GM19025 (cell line): ENCODE results near the gene HS6ST1.
"Not testable (repeated sequence)": the region's sequence is repeated elsewhere in the genome, so short reads cannot be mapped to it uniquely, and the experiment has no call there.

Experiments used
- ATAC-seq: cut with Tn5 transposase; IDR thresholded peaks from one replicate; pipeline ENCODE4 v1.9.1; 2021; ENCODE audit warnings: mild to moderate bottlenecking, low read depth, moderate library complexity; ENCODE audit not compliant: unreplicated experiment

HS6ST1 gene

DNA sequence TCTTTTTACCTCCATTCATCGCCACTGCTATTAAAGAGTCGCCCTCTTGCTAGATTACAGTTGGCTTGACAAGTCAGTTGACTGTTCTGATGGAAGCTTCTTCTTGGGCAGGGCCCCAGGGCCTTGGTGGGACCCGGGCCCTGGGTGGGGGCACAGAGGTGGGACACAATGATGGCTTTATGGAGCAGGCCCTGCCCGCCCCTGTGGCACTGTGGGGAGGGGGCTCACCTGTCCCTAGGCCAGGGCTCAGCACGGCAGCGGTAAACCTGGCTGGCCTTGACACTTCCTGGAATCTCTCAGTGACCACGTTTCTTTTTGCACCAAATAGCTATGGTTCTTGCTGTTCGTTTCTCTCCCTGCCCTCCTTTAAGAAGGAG lies 4.9 kb upstream of the HS6ST1 start:
- ATAC-seq = no peak

DNA sequence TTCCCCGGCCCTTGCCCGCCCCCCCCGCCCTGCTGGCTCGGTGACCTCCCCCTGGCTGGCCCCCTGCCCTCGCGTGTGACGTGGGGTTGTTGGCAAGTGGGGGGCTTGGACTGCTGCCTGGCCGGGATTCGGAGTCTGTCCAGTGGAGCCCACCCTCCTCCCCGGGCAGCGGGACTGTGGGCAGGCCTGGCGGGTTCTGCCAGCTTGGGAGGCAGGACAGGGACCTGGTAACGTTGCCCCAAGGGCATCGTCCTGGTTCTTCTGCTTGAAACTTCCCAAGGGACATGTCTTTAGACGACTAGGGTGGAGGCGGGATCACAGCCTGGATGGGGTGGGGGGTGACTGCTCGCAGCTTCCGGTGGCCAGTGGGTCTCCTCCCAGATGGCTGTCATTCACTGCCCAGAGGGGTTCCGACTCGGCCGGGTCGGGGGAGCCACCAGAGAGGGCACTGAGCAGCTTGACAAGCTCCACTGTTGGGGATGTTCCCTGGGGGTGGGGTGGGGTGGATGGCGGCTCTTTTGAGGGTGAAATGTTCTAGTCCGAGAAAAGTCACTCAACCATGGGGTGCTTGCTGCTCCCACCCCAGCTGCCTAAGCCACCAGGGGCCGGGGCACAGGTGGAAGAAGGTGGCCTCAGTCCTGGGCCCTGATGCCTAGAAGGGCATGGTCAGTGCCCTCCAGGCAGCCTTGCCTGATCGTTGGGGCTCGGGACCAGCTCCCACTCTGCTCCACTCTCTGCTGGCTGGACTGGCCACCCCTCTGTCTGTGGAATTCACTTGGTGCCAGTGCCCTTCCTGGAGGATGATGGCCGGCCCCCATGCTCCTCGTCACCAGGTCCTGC lies 4.3 kb upstream of the HS6ST1 start:
- ATAC-seq = no peak

DNA sequence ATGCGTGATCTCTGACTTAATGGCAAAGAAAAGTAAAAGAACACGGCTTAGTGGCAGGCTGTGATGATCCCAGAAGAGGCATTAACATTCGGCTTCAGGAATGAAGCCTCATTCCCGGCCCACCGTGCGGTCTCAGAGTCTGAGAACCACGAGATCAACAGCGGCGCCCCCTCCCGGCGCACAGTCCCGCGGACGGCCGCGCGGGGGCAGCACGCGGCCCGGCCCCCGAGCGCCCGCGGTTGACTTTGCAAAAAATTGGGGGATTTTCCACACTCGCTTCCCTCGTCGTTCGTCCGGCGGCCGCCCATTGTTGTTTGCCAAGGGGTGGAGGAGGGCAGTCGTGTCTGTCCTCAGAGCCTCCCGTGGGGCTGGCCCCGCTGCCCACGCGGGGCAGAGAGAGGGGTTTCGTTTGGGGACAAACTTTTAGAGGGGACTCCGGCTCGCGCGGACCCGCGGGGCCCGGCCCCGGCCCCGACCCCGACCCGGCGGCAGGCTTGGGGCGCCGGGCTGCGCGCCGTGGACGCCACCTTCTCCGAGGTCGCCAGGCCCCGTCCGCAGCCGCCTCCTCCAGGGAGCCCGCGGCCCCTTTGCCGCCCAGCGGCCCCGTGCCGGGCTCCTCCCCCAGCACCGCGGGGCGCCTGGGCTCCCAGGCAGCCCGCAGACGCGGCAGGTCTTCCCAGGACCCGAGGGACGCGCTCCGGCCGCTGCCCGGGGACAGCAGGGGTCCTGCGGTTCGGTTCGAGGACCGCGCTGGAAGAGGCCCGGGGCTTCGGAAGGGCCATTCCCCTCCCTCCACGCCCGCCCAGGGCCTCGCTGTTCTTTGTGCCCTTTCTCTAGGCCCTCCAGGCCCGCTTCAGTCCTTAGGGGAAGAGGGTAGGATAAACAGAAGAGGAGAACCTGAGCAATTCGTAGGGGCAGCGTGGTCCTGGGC lies 3.4 kb upstream of the HS6ST1 start:
- peak; percentile 45 for ATAC-seq

DNA sequence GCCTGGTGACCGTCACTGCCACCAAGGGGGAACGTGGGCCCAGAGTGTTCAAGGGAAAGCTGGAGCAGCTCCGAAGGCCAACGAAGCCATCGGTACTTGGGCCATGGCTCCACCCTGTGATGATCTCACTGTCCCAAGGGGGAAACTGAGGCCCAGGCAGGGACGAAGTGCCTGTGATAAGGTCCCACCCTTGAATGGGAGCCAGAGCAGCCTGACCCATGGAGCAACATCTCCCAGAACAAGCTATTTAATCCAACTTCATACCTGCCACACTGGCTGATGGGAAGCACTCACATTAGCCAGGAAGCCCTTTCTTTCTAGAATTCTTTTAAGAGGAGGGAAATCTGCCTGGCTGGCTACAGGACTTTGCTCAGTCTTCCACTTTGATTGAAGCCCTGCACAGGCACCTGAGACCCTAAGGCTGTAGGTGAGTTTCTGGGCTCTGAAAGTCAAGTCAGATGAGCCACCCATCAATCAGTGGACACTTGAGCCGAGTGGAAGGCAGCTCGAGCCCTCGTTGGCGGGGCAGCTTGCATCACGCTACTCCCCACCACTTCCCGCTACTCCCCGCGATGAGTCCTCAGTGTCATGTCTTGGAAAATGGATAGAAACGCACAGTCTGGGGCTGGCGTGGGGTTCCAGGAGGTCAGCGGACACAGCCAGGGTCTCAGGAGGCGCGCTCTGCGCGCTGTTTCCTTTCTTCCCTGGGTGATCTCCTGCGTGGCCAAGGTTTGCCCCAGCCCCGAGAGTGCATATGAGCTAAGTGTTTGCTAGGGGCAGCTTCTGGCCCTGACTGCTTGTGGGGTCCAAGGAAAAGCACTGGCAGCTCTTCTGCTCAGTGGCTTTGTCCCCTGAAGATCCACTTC lies 2.5 kb upstream of the HS6ST1 start:
- ATAC-seq = no peak

DNA sequence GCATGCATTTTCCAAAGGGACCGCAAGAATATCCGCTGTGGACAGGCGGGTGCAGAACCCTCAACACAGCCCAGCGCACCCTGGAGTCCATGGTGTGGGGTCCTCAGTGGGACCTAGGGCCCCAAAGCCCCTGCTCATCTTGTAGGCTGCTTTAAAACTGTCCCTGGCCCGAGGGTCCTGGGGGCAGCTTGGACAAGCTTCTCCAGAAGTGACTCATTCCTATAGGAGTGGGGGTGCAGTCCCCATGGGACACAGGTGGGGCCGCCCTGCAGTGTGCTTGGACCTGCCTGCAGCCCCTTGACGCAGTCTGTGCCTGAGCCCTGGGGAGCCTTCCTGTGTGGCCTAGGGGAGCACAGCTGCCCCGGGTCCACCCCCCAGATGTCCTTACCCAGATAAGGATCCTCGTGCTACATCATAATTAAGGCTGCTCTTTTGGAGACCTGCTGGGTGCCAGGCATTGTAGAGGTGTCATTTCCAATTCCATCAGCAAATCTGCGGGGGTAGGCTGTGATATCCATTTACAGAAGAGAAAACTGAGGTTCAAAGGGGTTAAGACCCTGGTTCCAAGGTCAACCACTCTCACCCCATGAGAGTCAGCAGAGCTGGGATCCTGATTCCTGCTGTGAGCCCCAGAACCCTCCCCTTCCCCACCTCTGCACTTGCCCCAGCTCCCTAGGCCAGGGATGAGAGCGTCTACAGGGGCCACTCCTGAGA lies 1.7 kb upstream of the HS6ST1 start:
- no peak for ATAC-seq

DNA sequence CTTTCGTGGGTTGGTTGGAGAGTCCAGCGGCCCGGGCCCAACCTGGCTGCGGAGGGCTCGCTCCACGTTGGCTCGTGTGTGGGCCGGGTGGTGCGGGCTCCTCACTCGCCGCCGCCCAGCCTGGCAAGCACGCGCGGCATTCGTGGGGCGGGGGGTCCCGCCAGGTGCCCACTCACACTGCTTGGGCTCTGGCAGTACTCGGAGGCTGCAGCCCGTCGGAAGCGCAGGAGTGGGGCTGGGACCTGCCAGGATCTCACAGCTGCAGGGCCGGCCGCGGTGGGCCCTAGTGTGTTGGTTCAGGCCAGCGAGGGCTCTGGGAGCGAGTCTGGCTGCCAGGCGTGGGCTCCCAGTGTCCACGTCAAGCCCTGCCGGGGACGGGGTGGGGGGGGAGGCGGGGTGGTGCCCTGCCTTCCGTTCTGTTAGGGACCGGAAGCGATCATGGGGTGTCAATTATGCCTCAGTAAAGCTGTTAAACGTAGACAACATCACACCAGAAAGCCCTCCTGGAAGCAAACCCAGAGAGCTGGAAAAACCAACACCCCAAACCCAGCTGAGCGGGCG lies 1.0 kb upstream of the HS6ST1 start:
- no peak for ATAC-seq

DNA sequence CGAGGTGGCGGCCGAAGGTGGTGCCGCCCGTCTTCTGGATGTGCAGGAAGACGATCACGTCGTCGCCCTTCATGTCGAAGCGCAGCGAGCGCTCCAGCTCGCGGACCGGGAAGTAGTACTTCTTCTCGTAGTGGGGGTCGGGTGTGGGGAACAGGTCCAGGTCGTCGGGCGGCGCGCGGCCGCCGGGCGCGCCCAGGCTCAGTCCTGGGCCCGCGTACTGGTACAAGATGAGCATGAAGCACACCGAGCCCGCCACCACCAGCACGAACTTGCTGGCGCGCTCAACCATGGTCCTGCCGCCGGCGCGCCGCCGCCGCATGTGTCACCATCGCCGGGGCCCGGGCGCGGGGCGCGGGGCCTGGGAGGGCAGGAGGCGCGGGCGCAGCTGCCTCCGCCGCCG lies 423 bp downstream of the HS6ST1 start:
- peak; percentile 7 for ATAC-seq

DNA sequence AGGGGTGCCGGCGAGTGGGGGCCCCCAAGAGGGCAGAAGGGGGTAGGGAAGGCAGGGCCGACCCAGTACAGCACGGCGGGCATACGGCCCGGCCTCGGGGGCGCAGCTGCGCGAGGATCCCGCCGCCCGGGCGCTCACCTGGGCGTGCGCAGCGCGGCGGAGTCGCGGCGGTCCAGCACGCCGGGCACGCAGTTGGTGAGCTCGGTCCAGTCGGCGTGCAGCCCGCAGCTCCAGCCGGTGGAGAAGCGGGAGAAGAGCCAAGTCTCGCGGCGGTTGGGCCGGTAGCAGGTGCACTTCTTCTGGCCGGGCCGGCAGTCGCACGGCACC lies 806 bp downstream of the HS6ST1 start:
- ATAC-seq = not testable (repeated sequence)

DNA sequence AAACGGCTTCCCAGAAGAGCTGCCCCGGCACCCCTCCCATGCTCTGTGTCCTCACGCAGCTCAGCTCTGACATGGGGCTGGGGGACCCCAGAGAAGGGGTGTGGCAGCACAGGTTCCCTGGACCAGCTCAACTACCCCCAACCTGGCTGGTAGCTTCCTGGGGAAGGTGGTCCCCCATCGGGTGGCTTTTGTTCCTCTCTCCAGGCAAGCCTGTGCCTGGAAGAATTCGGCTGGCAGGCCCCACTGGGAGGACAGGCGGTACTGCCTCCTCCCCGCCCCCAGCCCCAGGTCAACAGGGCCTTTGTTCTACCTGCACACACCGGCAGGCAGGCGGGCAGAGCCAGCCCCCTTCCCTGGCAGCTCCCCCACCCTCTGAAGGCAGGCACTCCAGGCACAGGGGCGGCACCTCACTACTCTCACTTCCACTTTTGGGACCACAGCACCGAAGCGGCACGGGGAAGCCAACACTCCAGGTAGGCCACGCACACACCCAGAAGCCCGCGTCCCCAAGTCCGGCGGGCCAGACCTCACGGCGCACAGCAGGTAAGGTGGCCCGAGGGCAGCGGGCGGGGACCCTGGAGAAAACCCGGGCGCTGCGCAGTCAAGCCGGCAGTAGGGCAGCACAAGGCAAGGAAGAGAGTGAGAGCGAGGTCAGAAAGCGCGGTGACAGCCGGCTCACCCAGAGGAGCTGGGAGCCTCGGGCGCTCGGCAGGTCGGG lies 1.3 kb downstream of the HS6ST1 start:
- peak; percentile 29 for ATAC-seq

DNA sequence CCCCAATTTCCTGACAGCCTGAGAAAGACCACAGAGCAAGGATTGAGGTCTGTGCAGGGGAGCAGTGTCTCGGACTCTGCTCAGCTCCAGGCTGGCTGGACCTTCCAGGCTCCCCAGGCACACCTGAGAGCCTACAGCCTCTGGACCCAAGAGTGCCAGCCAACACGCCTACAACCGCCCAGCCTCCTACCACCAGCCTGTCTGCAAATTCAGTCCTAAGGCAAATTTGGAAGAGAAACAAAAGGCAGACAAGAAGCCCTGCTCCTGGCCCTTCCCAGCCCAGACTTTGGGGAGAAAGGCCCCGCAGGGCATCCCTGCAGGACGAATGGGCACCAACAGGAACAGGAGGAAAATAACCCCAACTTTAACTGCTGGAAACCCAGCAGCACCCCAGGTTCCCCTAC lies 1.9 kb downstream of the HS6ST1 start:
- no peak for ATAC-seq

DNA sequence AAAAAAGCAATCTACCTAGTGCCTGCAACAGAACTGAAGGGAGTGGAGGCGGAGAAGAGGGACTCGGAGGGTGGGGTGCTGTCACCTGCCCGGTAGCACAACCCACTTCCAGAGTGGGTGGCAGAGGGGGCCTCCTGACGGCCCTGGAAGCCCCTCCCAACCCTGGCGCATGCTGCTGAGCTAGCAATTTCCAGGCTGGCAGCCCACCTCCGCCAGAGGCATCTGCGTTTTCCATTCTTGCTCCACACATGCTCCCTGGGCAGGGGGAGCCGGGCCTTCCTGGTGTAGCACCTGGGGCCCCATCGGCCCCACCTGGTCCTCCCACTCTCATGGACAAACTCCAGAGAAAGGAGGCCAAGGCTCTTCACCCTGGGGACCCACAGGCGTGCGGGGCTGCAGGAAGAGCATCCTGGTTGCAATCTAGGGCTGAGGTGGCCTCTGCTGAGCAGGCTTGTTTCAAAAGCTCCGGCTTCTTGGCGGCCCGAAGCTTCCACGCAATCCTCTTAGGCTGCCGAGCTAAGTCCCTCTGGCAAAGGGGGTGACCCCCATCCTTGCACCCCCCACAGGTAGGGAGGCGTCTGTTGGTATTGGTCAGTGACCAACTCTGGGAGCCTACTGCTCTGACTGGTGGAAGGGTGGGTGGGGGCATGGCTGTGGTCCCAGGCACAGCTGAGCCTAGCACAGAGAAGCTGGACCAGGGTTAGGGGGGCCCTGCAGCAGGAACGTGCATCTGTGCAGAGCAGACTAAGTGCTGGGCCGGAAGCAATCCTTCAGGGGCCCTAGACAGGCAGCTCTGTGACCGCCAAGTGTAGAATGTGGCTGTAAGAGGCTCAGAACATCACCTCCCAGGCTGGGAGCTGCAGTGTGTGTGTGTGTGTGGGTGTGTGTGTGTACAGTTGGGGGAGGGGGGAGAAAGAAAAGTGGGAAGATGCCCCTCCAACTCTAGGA lies 2.6 kb downstream of the HS6ST1 start:
- ATAC-seq = no peak

DNA sequence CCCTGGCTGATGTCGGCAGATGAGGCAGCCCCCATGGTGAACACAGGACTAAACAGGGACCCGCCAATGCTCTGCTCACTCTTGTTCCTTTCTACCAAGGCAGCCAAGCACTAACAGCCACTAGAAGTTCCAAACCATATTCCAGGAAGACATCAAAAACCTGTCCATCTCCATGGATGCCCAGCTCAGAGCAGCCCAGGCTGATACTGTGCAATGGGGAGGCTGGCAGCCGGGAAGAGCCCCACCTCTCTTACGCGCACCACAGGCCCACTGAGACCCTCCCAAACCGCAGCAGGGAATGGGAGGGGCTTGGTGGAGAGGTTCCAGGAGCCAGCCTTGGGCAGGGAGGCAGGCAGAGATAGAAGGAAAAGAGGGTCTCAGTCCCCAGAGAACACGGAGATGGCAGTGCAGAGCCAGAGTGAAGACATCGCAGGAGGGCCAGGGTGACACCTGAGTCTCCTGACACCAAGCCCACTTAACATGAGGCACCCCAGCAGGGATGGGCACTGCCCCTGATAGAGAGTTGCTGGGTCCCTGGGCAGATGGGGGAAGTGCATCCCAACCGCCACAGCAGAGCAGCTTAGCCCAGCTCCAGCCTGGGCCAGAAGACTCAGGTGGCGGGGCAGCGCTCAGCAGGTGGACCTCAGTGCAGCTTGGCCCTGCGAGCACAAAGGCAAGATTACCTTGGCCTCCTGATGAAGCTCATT lies 3.4 kb downstream of the HS6ST1 start:
- ATAC-seq = no peak

DNA sequence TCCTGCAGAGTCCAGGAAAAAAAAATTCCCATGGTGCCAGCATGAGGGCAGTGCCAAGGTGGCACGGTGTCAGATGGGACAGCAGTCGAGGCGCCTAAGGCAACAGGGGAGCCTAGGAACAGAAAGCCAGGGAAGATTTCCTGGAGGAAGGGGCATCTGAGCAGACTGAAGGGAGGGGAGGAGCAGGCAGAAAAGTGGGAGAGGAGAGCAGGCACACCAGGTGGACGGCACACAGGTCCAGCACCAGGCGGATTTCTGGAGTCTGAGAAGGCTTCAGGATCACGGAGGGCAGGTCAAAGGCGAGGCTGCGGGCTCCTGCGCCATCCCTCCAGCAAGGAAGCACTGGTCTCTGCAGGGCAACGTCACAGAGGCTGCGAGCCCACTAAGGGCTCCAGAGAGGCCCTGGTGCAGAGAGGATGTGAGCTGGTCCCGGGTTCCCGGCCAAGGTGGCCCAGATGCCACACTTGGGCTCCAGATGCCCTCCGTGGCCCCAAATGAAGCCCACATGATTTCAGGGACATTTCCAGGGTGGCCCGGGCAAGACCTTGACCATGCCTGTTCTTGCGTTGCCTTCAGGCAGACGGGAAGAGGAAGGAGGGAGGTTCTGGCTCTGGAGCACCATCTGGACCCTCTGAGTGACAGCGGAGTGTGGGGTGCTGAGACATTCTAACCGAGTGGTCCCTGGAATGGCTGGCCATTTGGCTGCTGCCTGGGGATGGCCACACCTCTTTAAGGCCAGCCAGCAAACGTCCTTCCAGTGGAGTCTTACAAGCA lies 4.1 kb downstream of the HS6ST1 start:
- ATAC-seq = no peak

DNA sequence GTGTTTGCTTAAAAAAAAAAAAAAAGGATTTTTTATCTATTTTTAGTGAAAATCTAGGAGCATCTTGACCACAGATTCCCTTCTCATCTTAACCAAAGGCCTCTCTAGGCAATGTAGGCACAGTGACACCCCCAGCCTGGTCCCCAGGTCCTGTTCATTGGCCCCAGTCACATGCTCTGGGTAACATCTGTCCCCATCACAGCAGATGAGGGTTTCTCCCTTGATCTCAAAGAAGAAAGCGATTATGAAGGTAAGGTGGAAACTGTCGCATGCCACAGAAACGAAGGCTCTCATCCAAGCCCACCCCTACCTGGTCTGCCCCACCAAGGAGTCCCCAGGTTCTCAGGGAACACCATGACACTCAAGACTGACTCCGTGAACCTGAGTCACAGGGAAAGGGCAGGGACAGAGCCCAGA lies 4.7 kb downstream of the HS6ST1 start:
- no peak for ATAC-seq

DNA sequence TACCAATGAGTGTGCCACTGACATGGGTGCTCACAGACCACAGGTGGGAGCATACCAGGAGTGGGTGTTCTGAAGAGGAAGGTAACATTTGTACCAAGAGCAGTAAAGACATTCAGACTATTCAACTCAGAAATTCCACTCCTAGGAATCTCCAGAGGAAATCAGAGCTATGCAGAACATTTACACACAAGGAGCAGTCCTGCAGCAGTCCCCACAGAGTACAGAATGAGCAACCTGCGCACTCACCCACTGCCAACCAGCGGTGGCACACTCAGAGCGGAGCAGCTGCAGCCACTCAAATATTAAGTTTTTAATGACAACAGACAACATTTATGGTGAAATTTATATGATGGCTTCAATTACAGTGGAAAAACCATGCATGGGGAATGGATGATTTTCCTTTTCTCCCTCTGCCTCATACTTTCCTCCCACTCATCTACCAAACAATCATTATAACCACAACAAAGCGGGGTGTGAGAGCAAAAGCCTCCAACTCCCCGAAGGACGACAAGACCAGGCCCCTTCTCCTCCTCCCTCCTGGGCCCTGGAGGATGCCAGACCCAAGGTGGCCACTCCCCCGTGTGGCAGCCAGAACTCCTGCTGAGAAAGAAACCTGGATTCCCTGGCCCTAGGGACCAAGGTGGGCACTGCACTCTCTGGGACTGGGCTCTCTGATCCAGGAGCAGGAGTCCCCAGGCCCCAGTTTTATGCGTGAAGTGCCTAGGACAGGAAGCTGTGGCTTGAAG lies 5.4 kb downstream of the HS6ST1 start:
- no peak for ATAC-seq

DNA sequence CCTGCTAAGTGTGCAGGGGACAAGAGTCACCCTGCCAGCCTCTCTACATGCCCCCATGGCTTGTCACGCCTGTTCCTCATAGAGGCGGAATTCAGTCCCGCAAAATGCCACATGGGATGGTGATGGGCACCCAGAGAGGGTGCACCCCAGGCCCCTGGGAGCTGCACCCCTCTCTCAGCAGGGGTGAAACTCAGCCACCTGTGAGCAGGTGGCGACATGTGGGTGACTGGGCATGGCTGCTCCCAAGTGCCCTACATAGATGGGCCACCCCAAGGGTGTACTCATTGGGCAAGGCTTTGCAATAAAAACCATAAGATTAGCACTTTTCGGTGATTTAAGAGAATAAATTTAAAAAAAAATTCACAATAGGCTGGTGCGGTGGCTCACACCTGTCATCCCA lies 6.3 kb downstream of the HS6ST1 start:
- ATAC-seq = no peak
